IMR-90 (cell line): ENCODE measurements around the gene GPR45. TPM values are rescaled to one million over a fixed set of nuclear protein-coding genes. Genes with fewer than 3 reads are reported as not detected.

ENCODE experiments used
- ATAC-seq: fragments of 200-7000 bp; cut with Tn5 transposase; 2 replicates; pipeline ENCODE4 v1.9.1; 2020; ENCODE audit warnings: low read depth, mild to moderate bottlenecking, moderate library complexity
- BruUV-seq: library from RNA; stranded (reverse); fragments of 400-500 nt; replicated peaks from 2 replicates; lab custom pipeline; 2021; lab: Mats Ljungman, UMichigan
- CTCF ChIA-PET: fragments of 300-600 bp; formaldehyde crosslinking; extraction: SDS; loops from one replicate; lab custom pipeline; 2021; ENCODE audit warnings: antibody characterized with exemption; lab: Yijun Ruan, JAX
- POLR2A ChIA-PET: fragments of 300-600 bp; sonication (Branson Sonifier 250); formaldehyde crosslinking; loops from one replicate; lab custom pipeline; 2022; ENCODE audit warnings: antibody characterized with exemption; ENCODE audit not compliant: unreplicated experiment; lab: Charles Lee
- DNase-seq: peaks from one replicate; pipeline ENCODE4 v3.0.0; 2013
- H2AFZ ChIP-seq: replicated peaks from 2 replicates; pipeline ENCODE3; 2013; ENCODE audit warnings: low read length, mild to moderate bottlenecking; ENCODE audit not compliant: poor library complexity
- H2AK5ac ChIP-seq: 2 replicates; pipeline ENCODE4 v1.6.1; 2013; ENCODE audit warnings: low read depth, low read length, inconsistent platforms
- H2AK9ac ChIP-seq: replicated peaks from 2 replicates; pipeline ENCODE3; 2013; ENCODE audit warnings: mild to moderate bottlenecking, low read depth, low read length, moderate library complexity; ENCODE audit not compliant: poor library complexity
- H2BK120ac ChIP-seq: 2 replicates; pipeline ENCODE4 v1.6.1; 2013; ENCODE audit warnings: low read depth, low read length, inconsistent platforms
- H2BK15ac ChIP-seq: 3 replicates; pipeline ENCODE4 v1.6.1; 2013; ENCODE audit warnings: low read depth, low read length, inconsistent platforms
- H2BK20ac ChIP-seq: 2 replicates; pipeline ENCODE4 v1.6.1; 2013; ENCODE audit warnings: low read depth, mild to moderate bottlenecking, inconsistent platforms, low read length, moderate library complexity
- H2BK5ac ChIP-seq: 2 replicates; pipeline ENCODE4 v1.6.1; 2013; ENCODE audit warnings: mild to moderate bottlenecking, low read depth, low read length, inconsistent platforms; ENCODE audit not compliant: poor library complexity, severe bottlenecking
- H3K14ac ChIP-seq: replicated peaks from 2 replicates; pipeline ENCODE4 v1.6.1; 2013; ENCODE audit warnings: low read depth, low read length, inconsistent platforms
- H3K18ac ChIP-seq: 2 replicates; pipeline ENCODE4 v1.6.1; 2013; ENCODE audit warnings: low read depth, low read length, control low read depth
- H3K23ac ChIP-seq: 2 replicates; pipeline ENCODE4 v1.6.1; 2013; ENCODE audit warnings: low read depth, low read length, inconsistent platforms
- H3K27ac ChIP-seq: 2 replicates; pipeline ENCODE4 v1.5.1; 2013; ENCODE audit warnings: mild to moderate bottlenecking, control low read depth, low read length; ENCODE audit not compliant: insufficient read depth
- H3K27me3 ChIP-seq: 2 replicates; pipeline ENCODE4 v1.6.1; 2013; ENCODE audit warnings: low read length; ENCODE audit not compliant: control insufficient read depth, insufficient read depth
- H3K36me3 ChIP-seq: 2 replicates; pipeline ENCODE4 v1.6.1; 2013; ENCODE audit warnings: low read length, mixed read lengths; ENCODE audit not compliant: control insufficient read depth, insufficient read depth
- H3K4ac ChIP-seq: 2 replicates; pipeline ENCODE4 v1.6.1; 2013; ENCODE audit warnings: low read depth, low read length, inconsistent platforms
- H3K4me1 ChIP-seq: 2 replicates; pipeline ENCODE4 v1.6.1; 2013; ENCODE audit warnings: low read length, mixed read lengths; ENCODE audit not compliant: control insufficient read depth, insufficient read depth
- H3K4me2 ChIP-seq: 2 replicates; pipeline ENCODE4 v1.6.1; 2013; ENCODE audit warnings: low read depth, mild to moderate bottlenecking, control low read depth, low read length, moderate library complexity
- H3K4me3 ChIP-seq: 2 replicates; pipeline ENCODE4 v1.5.1; 2013; ENCODE audit warnings: low read depth, mild to moderate bottlenecking, control low read depth, low read length, moderate library complexity; ENCODE audit not compliant: insufficient read depth
- H3K56ac ChIP-seq: 2 replicates; pipeline ENCODE4 v1.6.1; 2013; ENCODE audit warnings: low read length, inconsistent platforms; ENCODE audit not compliant: insufficient read depth; ENCODE audit errors: extremely low read depth
- H3K79me1 ChIP-seq, 2 experiments: 2 replicates each; pipeline ENCODE4 v1.6.1; 2013; ENCODE audit warnings: low read length in 2 of 2, inconsistent platforms in 1 of 2, low read depth in 1 of 2
- H3K9ac ChIP-seq: 2 replicates; pipeline ENCODE4 v1.6.1; 2013; ENCODE audit warnings: low read depth, low read length, control low read depth
- H3K9me1 ChIP-seq: 2 replicates; pipeline ENCODE4 v1.6.1; 2013; ENCODE audit warnings: low read length, inconsistent platforms; ENCODE audit not compliant: insufficient read depth
- H3K9me3 ChIP-seq: 2 replicates; pipeline ENCODE4 v1.6.1; 2013; ENCODE audit warnings: low read length; ENCODE audit not compliant: control insufficient read depth, insufficient read depth
- H4K20me1 ChIP-seq: 2 replicates; pipeline ENCODE4 v1.6.1; 2013; ENCODE audit warnings: low read length, inconsistent platforms; ENCODE audit not compliant: insufficient read depth
- H4K5ac ChIP-seq: 2 replicates; pipeline ENCODE4 v1.6.1; 2013; ENCODE audit warnings: mild to moderate bottlenecking, low read depth, low read length, control low read depth
- H4K8ac ChIP-seq, 2 experiments: 2 replicates each; pipeline ENCODE4 v1.6.1; 2013; ENCODE audit warnings: low read depth in 2 of 2, low read length in 2 of 2, control low read depth in 1 of 2, inconsistent platforms in 1 of 2
- H4K91ac ChIP-seq: 2 replicates; pipeline ENCODE4 v1.6.1; 2013; ENCODE audit warnings: low read depth, low read length, inconsistent platforms; ENCODE audit not compliant: insufficient read depth
- FOS ChIP-seq: fragments of 150-350 bp; IDR thresholded peaks from 2 replicates; pipeline ENCODE4 v1.6.1; 2016; ENCODE audit warnings: low read depth, low read length
- POLR2A ChIP-seq: IDR thresholded peaks from 2 replicates; pipeline ENCODE4 v1.6.1; 2012; ENCODE audit warnings: mild to moderate bottlenecking, low read depth, low read length
- WGBS, 2 experiments: methylation state at CpG; one replicate each; pipeline versions ENCODE4 v1.1.5 to v1.1.7; 2013; ENCODE audit warnings: missing lambda C conversion rate in 2 of 2; ENCODE audit not compliant: insufficient read length in 1 of 2; ENCODE audit errors: extremely low coverage in 2 of 2; 5-methylcytosine and 5-hydroxymethylcytosine counted together
- dilution Hi-C: fragments of 300-500 bp; cut with HindIII; formaldehyde crosslinking; loops from one replicate; pipeline ENCODE4 v1.14.3; 2018; ENCODE audit warnings: low sequenced_read_pairs; ENCODE audit not compliant: unreplicated experiment
- in situ Hi-C: fragments of 300-500 bp; cut with MboI; formaldehyde crosslinking; loops from 3 replicates; pipeline ENCODE4 v1.14.3; 2019; ENCODE audit warnings: low sequenced_read_pairs, inconsistent platforms, mixed read lengths
- intact Hi-C: fragments of 100-400 bp; cut with micrococcal nuclease; formaldehyde crosslinking; loops from 2 replicates; pipeline ENCODE4 v1.10.0; 2022
- polyA plus RNA-seq, 3 experiments: library from polyadenylated mRNA; depleted of rRNA; stranded (reverse); fragments of >200 nt; gene quantifications; 2 replicates each; pipeline ENCODE4 v1.2.3, GENCODE V29; 2012; ENCODE audit warnings: low replicate concordance in 1 of 3
- total RNA-seq: library from RNA; depleted of rRNA; stranded (reverse); fragments of >200 nt; gene quantifications from 2 replicates; pipeline ENCODE4 v1.2.3, GENCODE V29; 2012
- TF ChIP-seq, protein P1 (sequence below): fragments of 150-350 bp; IDR thresholded peaks from 2 replicates; pipeline ENCODE4 v1.6.1; 2017; ENCODE audit warnings: mild to moderate bottlenecking, antibody characterized with exemption, low read length, low read depth

Gene GPR45
- total and polyA plus RNA-seq, 2 of the 4 experiments (the other 2 are of a cell fraction), result not detected

DNA sequence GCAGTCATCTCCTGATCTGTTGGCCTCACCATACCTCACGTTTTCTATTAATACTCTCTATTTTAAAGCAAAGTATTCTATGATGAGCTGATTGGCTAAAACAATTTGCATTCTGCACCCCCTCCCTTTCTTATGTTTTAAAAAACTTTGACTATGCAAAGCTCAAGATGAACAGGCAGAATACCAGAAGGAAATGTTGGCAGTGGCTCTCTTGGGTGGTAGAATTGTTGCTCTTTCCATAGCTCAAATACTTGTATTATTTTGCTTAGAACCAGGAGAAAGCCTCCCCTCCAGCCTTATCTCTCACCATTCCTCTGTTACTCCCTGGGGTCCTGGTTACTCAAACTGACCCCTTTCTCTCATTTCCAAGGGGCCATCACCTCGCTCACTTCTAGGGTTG lies 14.4 kb downstream of the GPR45 start:
- no peak overlapping the region for H3K4ac ChIP-seq
- no peak for ATAC-seq

More for the DNA sequence above, 14.4 kb downstream of the GPR45 start:
- H3K4me2 ChIP-seq, result no peak overlapping the region
- H2BK15ac ChIP-seq, result no peak overlapping the region
- TF ChIP-seq POLR2A (no peak), FOS (no peak)
- TF ChIP-seq, protein P1, sequence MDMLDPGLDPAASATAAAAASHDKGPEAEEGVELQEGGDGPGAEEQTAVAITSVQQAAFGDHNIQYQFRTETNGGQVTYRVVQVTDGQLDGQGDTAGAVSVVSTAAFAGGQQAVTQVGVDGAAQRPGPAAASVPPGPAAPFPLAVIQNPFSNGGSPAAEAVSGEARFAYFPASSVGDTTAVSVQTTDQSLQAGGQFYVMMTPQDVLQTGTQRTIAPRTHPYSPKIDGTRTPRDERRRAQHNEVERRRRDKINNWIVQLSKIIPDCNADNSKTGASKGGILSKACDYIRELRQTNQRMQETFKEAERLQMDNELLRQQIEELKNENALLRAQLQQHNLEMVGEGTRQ, result no peak
- dilution Hi-C loops, result no loop called here
- H4K8ac ChIP-seq, result no peak overlapping the region
- H3K56ac ChIP-seq, result no peak overlapping the region
- H3K79me1 ChIP-seq, result no peaks in the 10 kb centered on the region
- no peak overlapping the region for H4K5ac ChIP-seq
- H3K27ac ChIP-seq, result no peak overlapping the region
- no peak overlapping the region for H2AK5ac ChIP-seq
- in situ Hi-C loops, result no loop called here
- no peak overlapping the region for H2AK9ac ChIP-seq
- intact Hi-C loops, result no loop called here
- CTCF ChIA-PET, result no interaction called here
- DNase-seq, result no peak
- H3K9ac ChIP-seq, result no peak overlapping the region
- H3K9me3 ChIP-seq, result no peaks in the 10 kb centered on the region
- no peak overlapping the region for H2AFZ ChIP-seq
- POLR2A ChIA-PET, result no interaction called here
- no peaks in the 10 kb centered on the region; the same call in 1 of the 2 replicates for H3K27me3 ChIP-seq
- no peak overlapping the region for H3K18ac ChIP-seq
- no peaks in the 10 kb centered on the region for H4K20me1 ChIP-seq
- peaks cover 2% of the 10 kb centered on the region; the same call in 1 of the 2 replicates for H3K4me1 ChIP-seq
- H2BK20ac ChIP-seq, result no peak overlapping the region
- no peak overlapping the region for H3K14ac ChIP-seq
- H2BK5ac ChIP-seq, result no peak overlapping the region
- H3K36me3 ChIP-seq, result no peaks in the 10 kb centered on the region
- no peak overlapping the region for H3K23ac ChIP-seq
- BruUV-seq, result no TSS peak
- no peak overlapping the region for H2BK120ac ChIP-seq
- no peak overlapping the region for H4K91ac ChIP-seq
- H3K9me1 ChIP-seq, result peaks cover 6% of the 10 kb centered on the region
- H3K4me3 ChIP-seq, result no peak overlapping the region
- WGBS, 2 experiments, result no CpG with 5 or more reads among the region's 2 CpGs
